Measurements from ENCODE around the gene TMEM178B. TPM values are rescaled to one million over a fixed set of nuclear protein-coding genes. Genes with fewer than 3 reads are reported as not detected.

TMEM178B gene
- total RNA-seq, 4 donors from 2014 or later = 1.3 to 1.8 (median 1.5) TPM

- DNase-seq (no peak), ATAC-seq (no peak)
- in situ Hi-C loops (cut with MboI; ENCODE audit: low sequenced_read_pairs in 4 of 4) (no loop called here), intact Hi-C loops (cut with DNase I; ENCODE audit: low total_unique reads) (no loop called here)
- no peaks in the 10 kb centered on the region for H3K36me3 ChIP-seq
- TF ChIP-seq POLR2A (IDR thresholded peaks at IDR 0.05) = no peak
- no peak for TF ChIP-seq CTCF (IDR thresholded peaks at IDR 0.05 in 4 of 5, conservative IDR thresholded peaks at IDR 0.05 in 1 of 5)
- no peaks in the 10 kb centered on the region for H3K4me1 ChIP-seq
- no peaks in the 10 kb centered on the region for H3K27me3 ChIP-seq
- no peak overlapping the region for H3K4me3 ChIP-seq
- H3K9me3 ChIP-seq = no peaks in the 10 kb centered on the region
- no peak overlapping the region for H3K27ac ChIP-seq
Measured at GRCh38 chr7:141160246-141160860, 86.5 kb downstream of the TMEM178B start.

- Histone ChIP-seq H3K27ac (no peak overlapping the region), H3K27me3 (no peaks in the 10 kb centered on the region), H3K4me3 (no peak overlapping the region), H3K36me3 (no peaks in the 10 kb centered on the region), H3K9me3 (no peaks in the 10 kb centered on the region), H3K4me1 (no peaks in the 10 kb centered on the region)
- no peak for TF ChIP-seq POLR2A (IDR thresholded peaks at IDR 0.05)
- TF ChIP-seq CTCF (IDR thresholded peaks at IDR 0.05 in 4 of 5, conservative IDR thresholded peaks at IDR 0.05 in 1 of 5) = no peak
- ATAC-seq (no peak), DNase-seq (no peak)
- in situ Hi-C loops (cut with MboI; ENCODE audit: low sequenced_read_pairs in 4 of 4) = no loop called here
- intact Hi-C loops (cut with DNase I; ENCODE audit: low total_unique reads) = no loop called here
Measured at GRCh38 chr7:141161550-141162535, 88.0 kb downstream of the TMEM178B start.

GRCh38 chr7:141165521-141165920 lies 91.7 kb downstream of the TMEM178B start:
- Histone ChIP-seq H3K9me3 (no peaks in the 10 kb centered on the region), H3K27me3 (no peaks in the 10 kb centered on the region), H3K36me3 (no peaks in the 10 kb centered on the region), H3K4me3 (no peak overlapping the region), H3K4me1 (no peaks in the 10 kb centered on the region), H3K27ac (no peak overlapping the region)
- intact Hi-C loops (cut with DNase I; ENCODE audit: low total_unique reads) (no loop called here), in situ Hi-C loops (cut with MboI; ENCODE audit: low sequenced_read_pairs in 4 of 4) (no loop called here)
- ATAC-seq (no peak), DNase-seq (no peak)
- TF ChIP-seq CTCF (IDR thresholded peaks at IDR 0.05 in 4 of 5, conservative IDR thresholded peaks at IDR 0.05 in 1 of 5) = no peak
- no peak for TF ChIP-seq POLR2A (IDR thresholded peaks at IDR 0.05)

- in situ Hi-C loops (cut with MboI; ENCODE audit: low sequenced_read_pairs in 4 of 4) (no loop called here), intact Hi-C loops (cut with DNase I; ENCODE audit: low total_unique reads) (no loop called here)
- no peaks in the 10 kb centered on the region for H3K27me3 ChIP-seq
- H3K9me3 ChIP-seq = no peaks in the 10 kb centered on the region
- DNase-seq (no peak), ATAC-seq (no peak)
- no peaks in the 10 kb centered on the region for H3K4me1 ChIP-seq
- no peak overlapping the region for H3K4me3 ChIP-seq
- no peaks in the 10 kb centered on the region for H3K36me3 ChIP-seq
- TF ChIP-seq CTCF (IDR thresholded peaks at IDR 0.05 in 4 of 5, conservative IDR thresholded peaks at IDR 0.05 in 1 of 5) (no peak), POLR2A (IDR thresholded peaks at IDR 0.05) (no peak)
- no peak overlapping the region for H3K27ac ChIP-seq
Measured at GRCh38 chr7:141166926-141167325, 93.1 kb downstream of the TMEM178B start.
